HG03039 (cell line): ENCODE results near the gene CDH26.
A peak's percentile ranks its signal among the peaks of the same experiment; 100 is the strongest.

Source experiments
- ATAC-seq: cut with Tn5 transposase; IDR thresholded peaks from one replicate; pipeline ENCODE4 v1.9.1; 2021; ENCODE audit warnings: mild to moderate bottlenecking, moderate library complexity; ENCODE audit not compliant: unreplicated experiment

Gene CDH26

GRCh38 chr20:59958123-59958522 lies at the start of gene CDH26:
Gene CDH26 (plus strand): TSS chr20:59958423. CDS start chr20:59958727, 304 bp downstream.
- no peak for ATAC-seq

GRCh38 chr20:59908855-59909254 lies 49.4 kb upstream of the CDH26 start:
- no peak for ATAC-seq

GRCh38 chr20:59911041-59911440 lies 47.2 kb upstream of the CDH26 start:
- no peak for ATAC-seq

GRCh38 chr20:59912609-59913008 lies 45.6 kb upstream of the CDH26 start:
- no peak for ATAC-seq

GRCh38 chr20:59920944-59921343 lies 37.3 kb upstream of the CDH26 start:
- no peak for ATAC-seq

GRCh38 chr20:59923514-59923913 lies 34.7 kb upstream of the CDH26 start:
- ATAC-seq, result no peak

- no peak for ATAC-seq
Observed at GRCh38 chr20:59925359-59925758, 32.9 kb upstream of the CDH26 start.

- no peak for ATAC-seq
Observed at GRCh38 chr20:59925899-59926298, 32.3 kb upstream of the CDH26 start.

GRCh38 chr20:59931511-59932312 lies 26.5 kb upstream of the CDH26 start:
- no peak for ATAC-seq

- no peak for ATAC-seq
Observed at GRCh38 chr20:59932616-59933295, 25.5 kb upstream of the CDH26 start.

GRCh38 chr20:59933296-59933848 lies 24.9 kb upstream of the CDH26 start, which contains the start of gene SYCP2:
Gene SYCP2 (minus strand): TSS chr20:59933637. CDS start chr20:59922413, 11,224 bp downstream.
- ATAC-seq, result peak; percentile 14

GRCh38 chr20:59933849-59934585 lies 24.2 kb upstream of the CDH26 start:
- peak; percentile 69 for ATAC-seq

GRCh38 chr20:59935457-59936185 lies 22.6 kb upstream of the CDH26 start:
- ATAC-seq, result no peak

- no peak for ATAC-seq
Observed at GRCh38 chr20:59936409-59936808, 21.8 kb upstream of the CDH26 start.

GRCh38 chr20:59937150-59937549 lies 21.1 kb upstream of the CDH26 start:
- ATAC-seq, result no peak

- ATAC-seq, result no peak
Observed at GRCh38 chr20:59938221-59938620, 20.0 kb upstream of the CDH26 start.

- no peak for ATAC-seq
Observed at GRCh38 chr20:59938696-59939051, 19.5 kb upstream of the CDH26 start.

GRCh38 chr20:59939052-59939878 lies 19.0 kb upstream of the CDH26 start:
- ATAC-seq, result no peak

- peak; percentile 19 for ATAC-seq
Observed at GRCh38 chr20:59939879-59940128, 18.4 kb upstream of the CDH26 start.
